Measurements from ENCODE around the gene ZMAT5. TPM values are rescaled to one million over a fixed set of nuclear protein-coding genes. Genes with fewer than 3 reads are reported as not detected.

The ZMAT5 gene
- total and polyA plus RNA-seq, 12 donors, result 15.1 to 46.7 (median 21.0) TPM

DNA sequence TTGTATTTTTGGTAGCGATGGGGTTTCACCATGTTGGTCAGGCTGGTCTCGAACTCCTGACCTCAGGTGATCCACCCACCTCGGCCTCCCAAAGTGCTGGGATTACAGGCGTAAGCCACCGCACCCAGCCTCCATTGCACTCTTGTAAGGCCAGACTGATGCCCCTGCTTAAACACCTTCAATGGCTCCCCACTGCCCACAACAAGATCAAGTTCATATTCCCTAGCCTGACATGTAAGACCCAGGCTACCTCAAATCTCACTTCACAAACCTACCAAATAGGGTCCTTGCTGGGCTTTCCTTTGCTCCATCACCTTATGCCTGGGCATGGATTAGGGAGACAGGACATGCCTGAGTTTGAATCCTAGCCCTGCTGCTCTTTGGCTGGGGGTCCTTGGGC is 13.4 kb upstream of the ZMAT5 start:
- Histone ChIP-seq H3K9me3 (no peaks in the 10 kb centered on the region), H3K27ac (peak overlapping the region; percentile 21 to 84 (median 78)), H3K4me1 (peaks cover 10 to 51% (median 37%) of the 10 kb centered on the region in 9 donors), H3K4me3 (no peak overlapping the region), H3K27me3 (no peaks in the 10 kb centered on the region), H3K36me3 (no peaks in the 10 kb centered on the region)
- intact Hi-C loops (cut with DNase I), result loop anchor here in 1 of 10 donors (2.0 kb wide), 1 partner anchor 19 kb away; no protein-coding TSS in a partner anchor
- ATAC-seq (no peak), DNase-seq (no peak)
- TF ChIP-seq, protein P1, sequence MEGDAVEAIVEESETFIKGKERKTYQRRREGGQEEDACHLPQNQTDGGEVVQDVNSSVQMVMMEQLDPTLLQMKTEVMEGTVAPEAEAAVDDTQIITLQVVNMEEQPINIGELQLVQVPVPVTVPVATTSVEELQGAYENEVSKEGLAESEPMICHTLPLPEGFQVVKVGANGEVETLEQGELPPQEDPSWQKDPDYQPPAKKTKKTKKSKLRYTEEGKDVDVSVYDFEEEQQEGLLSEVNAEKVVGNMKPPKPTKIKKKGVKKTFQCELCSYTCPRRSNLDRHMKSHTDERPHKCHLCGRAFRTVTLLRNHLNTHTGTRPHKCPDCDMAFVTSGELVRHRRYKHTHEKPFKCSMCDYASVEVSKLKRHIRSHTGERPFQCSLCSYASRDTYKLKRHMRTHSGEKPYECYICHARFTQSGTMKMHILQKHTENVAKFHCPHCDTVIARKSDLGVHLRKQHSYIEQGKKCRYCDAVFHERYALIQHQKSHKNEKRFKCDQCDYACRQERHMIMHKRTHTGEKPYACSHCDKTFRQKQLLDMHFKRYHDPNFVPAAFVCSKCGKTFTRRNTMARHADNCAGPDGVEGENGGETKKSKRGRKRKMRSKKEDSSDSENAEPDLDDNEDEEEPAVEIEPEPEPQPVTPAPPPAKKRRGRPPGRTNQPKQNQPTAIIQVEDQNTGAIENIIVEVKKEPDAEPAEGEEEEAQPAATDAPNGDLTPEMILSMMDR (IDR thresholded peaks at IDR 0.05), result no peak
- WGBS, 2 donors, result 98 to 99% methylated on average over 5 of the region's 5 CpGs

- Histone ChIP-seq H3K36me3 (peaks cover 0 to 32% (median 20%) of the 10 kb centered on the region in 9 donors), H3K27ac (peak overlapping the region in 4 of 10 donors; percentile 1 to 48 (median 18)), H3K4me1 (peaks cover 3 to 31% (median 19%) of the 10 kb centered on the region in 9 donors), H3K9me3 (no peaks in the 10 kb centered on the region), H3K4me3 (no peak overlapping the region), H3K27me3 (no peaks in the 10 kb centered on the region)
- DNase-seq (no peak), ATAC-seq (peak in 5 of 8 donors; percentile 45 to 75 (median 68))
- 72 to 87% methylated on average over 2 of the region's 2 CpGs for WGBS, 2 donors
- TF ChIP-seq, protein P1 (IDR thresholded peaks at IDR 0.05), result no peak
- intact Hi-C loops (cut with DNase I), result loop anchor here in 4 of 10 donors (10.0 kb wide), 2 partner anchors 62 to 232 kb away; partner anchors contain the start of gene ASCC2 (in 1 of the 4)
Observed at GRCh38 chr22:29773233-29773632, 6.4 kb upstream of the ZMAT5 start.

GRCh38 chr22:29772170-29772641 is 5.4 kb upstream of the ZMAT5 start:
- DNase-seq, result no peak
- peak overlapping the region in 1 of 10 donors; percentile 21 for H3K27ac ChIP-seq
- H3K27me3 ChIP-seq, result no peaks in the 10 kb centered on the region
- no peaks in the 10 kb centered on the region for H3K9me3 ChIP-seq
- intact Hi-C loops (cut with DNase I), result loop anchor here in 4 of 10 donors (10.0 kb wide), 2 partner anchors 63 to 233 kb away; partner anchors contain the start of gene ASCC2 (in 1 of the 4)
- H3K4me3 ChIP-seq, result no peak overlapping the region
- ATAC-seq, result peak in 2 of 8 donors; percentile 7 to 30
- H3K4me1 ChIP-seq, result peaks cover 3 to 36% (median 25%) of the 10 kb centered on the region in 9 donors
- WGBS, 2 donors, result 42 to 45% methylated on average over 5 of the region's 5 CpGs
- TF ChIP-seq, protein P1 (IDR thresholded peaks at IDR 0.05), result peak in 4 of 9 donors; percentile 38 to 43 (median 40)
- peaks cover 0 to 32% (median 20%) of the 10 kb centered on the region in 9 donors for H3K36me3 ChIP-seq

GRCh38 chr22:29769723-29770321 is 3.0 kb upstream of the ZMAT5 start:
- Histone ChIP-seq H3K27me3 (no peaks in the 10 kb centered on the region), H3K4me3 (no peak overlapping the region), H3K36me3 (peaks cover 0 to 32% (median 20%) of the 10 kb centered on the region in 9 donors), H3K9me3 (no peaks in the 10 kb centered on the region), H3K4me1 (peaks cover 6 to 51% (median 31%) of the 10 kb centered on the region in 9 donors), H3K27ac (no peak overlapping the region)
- TF ChIP-seq, protein P1 (IDR thresholded peaks at IDR 0.05), result no peak
- DNase-seq (no peak), ATAC-seq (no peak)
- 95 to 100% methylated on average over 2 of the region's 2 CpGs for WGBS, 2 donors
- intact Hi-C loops (cut with DNase I), result loop anchor here in 7 of 10 donors (5.0 to 10.0 kb wide), 6 partner anchors 57 to 237 kb away; partner anchors contain the start of genes ASCC2 (in 2 of the 7) and NF2 (in 1 of the 7)
